HG02610 (cell line): ENCODE results near the gene PTPRU.
"Not testable (repeated sequence)": the region's sequence is repeated elsewhere in the genome, so short reads cannot be mapped to it uniquely, and the experiment has no call there.

Source experiments
- ATAC-seq: cut with Tn5 transposase; IDR thresholded peaks from one replicate; pipeline ENCODE4 v1.9.1; 2021; ENCODE audit warnings: mild to moderate bottlenecking, moderate library complexity; ENCODE audit not compliant: unreplicated experiment

The PTPRU gene

GRCh38 chr1:29221296-29221695, 15.0 kb upstream of the PTPRU start:
- no peak for ATAC-seq

GRCh38 chr1:29222260-29222659, 14.1 kb upstream of the PTPRU start:
- ATAC-seq: not testable (repeated sequence)

- no peak for ATAC-seq
Measured at GRCh38 chr1:29222686-29223085, 13.6 kb upstream of the PTPRU start.

GRCh38 chr1:29223521-29223920, 12.8 kb upstream of the PTPRU start:
- no peak for ATAC-seq

- ATAC-seq: no peak
Measured at GRCh38 chr1:29224356-29224837, 11.9 kb upstream of the PTPRU start.

GRCh38 chr1:29225361-29225760, 11.0 kb upstream of the PTPRU start:
- no peak for ATAC-seq

- no peak for ATAC-seq
Measured at GRCh38 chr1:29227511-29227910, 8.8 kb upstream of the PTPRU start.

- no peak for ATAC-seq
Measured at GRCh38 chr1:29230204-29230552, 6.1 kb upstream of the PTPRU start.

- peak; percentile 88 for ATAC-seq
Measured at GRCh38 chr1:29230553-29231378, 5.6 kb upstream of the PTPRU start, which contains the start of gene MECR. MECR (minus strand) TSS chr1:29230934; CDS start chr1:29230906, 28 bp downstream.

- ATAC-seq: no peak
Measured at GRCh38 chr1:29232387-29232786, 3.9 kb upstream of the PTPRU start.

GRCh38 chr1:29233693-29234092, 2.6 kb upstream of the PTPRU start:
- no peak for ATAC-seq

GRCh38 chr1:29234471-29234870, 1.9 kb upstream of the PTPRU start:
- no peak for ATAC-seq

GRCh38 chr1:29234881-29235280, 1.4 kb upstream of the PTPRU start:
- ATAC-seq: not testable (repeated sequence)

GRCh38 chr1:29236712-29237128, 398 bp downstream of the PTPRU start:
- ATAC-seq: no peak

GRCh38 chr1:29237129-29237821, 953 bp downstream of the PTPRU start:
- ATAC-seq: no peak

GRCh38 chr1:29237852-29238619, 1.7 kb downstream of the PTPRU start:
- ATAC-seq: no peak

- no peak for ATAC-seq
Measured at GRCh38 chr1:29238620-29239002, 2.3 kb downstream of the PTPRU start.

- ATAC-seq: no peak
Measured at GRCh38 chr1:29239142-29239541, 2.8 kb downstream of the PTPRU start.

- ATAC-seq: no peak
Measured at GRCh38 chr1:29240400-29240837, 4.1 kb downstream of the PTPRU start.

- ATAC-seq: no peak
Measured at GRCh38 chr1:29240986-29241385, 4.7 kb downstream of the PTPRU start.
